CD4-positive, CD25-positive, alpha-beta regulatory T cell (primary cell): ENCODE data around the gene MGST3. TPM values are rescaled to one million over a fixed set of nuclear protein-coding genes. Genes with fewer than 3 reads are reported as not detected.
"Not testable (repeated sequence)": the region's sequence is repeated elsewhere in the genome, so short reads cannot be mapped to it uniquely, and the experiment has no call there.

ENCODE experiments used
- ATAC-seq, 2 donors: fragments of 150-1000 bp; cut with Tn5 transposase; one replicate each; pipeline ENCODE4 v1.10.0; 2021; ENCODE audit warnings: low read depth in 2 of 2, moderate number of reproducible peaks in 2 of 2, moderate library complexity in 1 of 2
- DNase-seq, 3 donors: peaks; one replicate each; pipeline versions ENCODE4 v3.0.0 to v3.0.0-alpha.2; 2012 to 2022; ENCODE audit warnings: mixed read lengths in 1 of 3
- H3K27ac ChIP-seq: one replicate; pipeline ENCODE4 v1.7.0; 2013; ENCODE audit warnings: mild to moderate bottlenecking, low read length; ENCODE audit not compliant: insufficient read depth, poor library complexity, severe bottlenecking
- H3K27me3 ChIP-seq: one replicate; pipeline ENCODE4 v1.7.0; 2013; ENCODE audit warnings: low read length; ENCODE audit not compliant: control insufficient read depth, insufficient read depth
- H3K36me3 ChIP-seq: one replicate; pipeline ENCODE4 v1.7.0; 2013; ENCODE audit warnings: mild to moderate bottlenecking, low read length, moderate library complexity; ENCODE audit not compliant: control insufficient read depth, insufficient read depth
- H3K4me1 ChIP-seq: 2 replicates; pipeline ENCODE4 v1.7.0; 2013; ENCODE audit warnings: mild to moderate bottlenecking, low read length; ENCODE audit not compliant: insufficient read depth, control insufficient read depth, poor library complexity, severe bottlenecking
- H3K4me3 ChIP-seq: one replicate; pipeline ENCODE4 v1.7.0; 2013; ENCODE audit warnings: low read depth, mild to moderate bottlenecking, low read length, moderate library complexity
- H3K9me3 ChIP-seq, 2 experiments: 1 replicate in 1 of 2; 2 replicates in 1 of 2; pipeline ENCODE4 v1.7.0; 2013; ENCODE audit warnings: low read length in 2 of 2, mild to moderate bottlenecking in 1 of 2, moderate library complexity in 1 of 2; ENCODE audit not compliant: control insufficient read depth in 2 of 2
- H3K27ac Mint-ChIP-seq, 3 donors: one replicate each; pipeline ENCODE4 v1.8.0; 2020 to 2022; ENCODE audit warnings: mild to moderate bottlenecking in 3 of 3, mixed read lengths in 3 of 3, moderate library complexity in 2 of 3
- H3K27me3 Mint-ChIP-seq: one replicate; pipeline ENCODE4 v1.8.0; 2022; ENCODE audit warnings: mild to moderate bottlenecking, mixed read lengths
- H3K36me3 Mint-ChIP-seq: one replicate; pipeline ENCODE4 v1.8.0; 2020; ENCODE audit warnings: mixed read lengths
- H3K4me1 Mint-ChIP-seq, 4 donors: one replicate each; pipeline ENCODE4 v1.8.0; 2020 to 2022; ENCODE audit warnings: mixed read lengths in 4 of 4, mild to moderate bottlenecking in 1 of 4
- H3K4me3 Mint-ChIP-seq, 4 donors: one replicate each; pipeline ENCODE4 v1.8.0; 2020 to 2022; ENCODE audit warnings: mild to moderate bottlenecking in 4 of 4, mixed read lengths in 4 of 4, moderate library complexity in 3 of 4
- H3K9me3 Mint-ChIP-seq, 7 donors: one replicate each; pipeline ENCODE4 v1.8.0; 2020 to 2022; ENCODE audit warnings: mixed read lengths in 7 of 7, mild to moderate bottlenecking in 3 of 7, moderate library complexity in 2 of 7
- polyA plus RNA-seq, 4 donors: library from polyadenylated mRNA; unstranded; fragments of 300-500 nt; fragmentation: Illumina TruSeq; gene quantifications; one replicate each; pipeline ENCODE4 v1.2.3, GENCODE V29; 2021
- total RNA-seq: library from RNA; stranded (reverse); gene quantifications from one replicate; pipeline ENCODE4 v1.2.3, GENCODE V29; 2022

MGST3 gene
- total and polyA plus RNA-seq, 5 donors from 2014 or later, result 37.1 to 190 (median 146) TPM

DNA sequence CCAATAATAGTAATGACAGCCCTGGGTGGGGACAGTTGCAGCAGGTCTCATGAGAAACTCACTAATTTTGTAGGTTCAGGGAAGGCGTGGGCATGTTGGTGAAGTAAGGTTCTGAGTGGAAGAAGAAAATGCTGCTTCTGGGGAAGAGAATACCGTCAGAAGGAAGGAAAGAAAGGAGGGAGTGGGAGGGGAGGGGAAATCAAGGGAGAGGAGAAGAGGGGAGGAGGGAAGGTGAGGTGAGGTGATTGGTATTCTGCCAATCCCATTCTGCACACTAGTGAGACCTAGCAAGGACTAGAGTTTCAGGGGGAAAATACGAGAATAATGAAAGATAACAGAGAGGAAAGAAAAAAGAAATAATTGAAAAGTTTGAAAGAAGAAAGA lies 32.4 kb upstream of the MGST3 start:
- Mint-ChIP-seq H3K4me1 (peaks cover 9 to 25% (median 17%) of the 10 kb centered on the region in 4 donors), H3K36me3 (no peaks in the 10 kb centered on the region), H3K27me3 (peaks cover 41% of the 10 kb centered on the region), H3K9me3 (peaks cover 0 to 1% (median 0%) of the 10 kb centered on the region in 7 donors), H3K27ac (peak overlapping the region; percentile 79 to 87 (median 87)), H3K4me3 (peak overlapping the region; percentile 88 to 96 (median 92))
- ATAC-seq, result no peak
- Histone ChIP-seq H3K36me3 (no peaks in the 10 kb centered on the region), H3K27me3 (peaks cover 24% of the 10 kb centered on the region), H3K4me1 (peaks cover 16% of the 10 kb centered on the region), H3K27ac (no peak overlapping the region), H3K9me3 (no peaks in the 10 kb centered on the region), H3K4me3 (peak overlapping the region; percentile 85)
- no peak for DNase-seq

GRCh38 chr1:165600793-165601192 lies 30.2 kb upstream of the MGST3 start:
- H3K27me3 Mint-ChIP-seq, result peaks cover 35% of the 10 kb centered on the region
- Histone ChIP-seq H3K27me3 (peaks cover 7% of the 10 kb centered on the region), H3K27ac (no peak overlapping the region), H3K36me3 (no peaks in the 10 kb centered on the region), H3K4me3 (no peak overlapping the region), H3K9me3 (no peaks in the 10 kb centered on the region), H3K4me1 (peaks cover 16% of the 10 kb centered on the region)
- H3K27ac Mint-ChIP-seq, result no peak overlapping the region
- DNase-seq (no peak), ATAC-seq (no peak)
- peak overlapping the region in 1 of 4 donors; percentile 6 for H3K4me3 Mint-ChIP-seq
- no peaks in the 10 kb centered on the region for H3K36me3 Mint-ChIP-seq
- peaks cover 9 to 25% (median 17%) of the 10 kb centered on the region in 4 donors for H3K4me1 Mint-ChIP-seq
- H3K9me3 Mint-ChIP-seq, result peaks cover 0 to 1% (median 0%) of the 10 kb centered on the region in 7 donors

GRCh38 chr1:165603810-165604209 lies 27.2 kb upstream of the MGST3 start:
- DNase-seq (no peak), ATAC-seq (no peak)
- Histone ChIP-seq H3K9me3 (no peaks in the 10 kb centered on the region), H3K4me3 (no peak overlapping the region), H3K4me1 (no peaks in the 10 kb centered on the region), H3K27me3 (no peaks in the 10 kb centered on the region), H3K36me3 (no peaks in the 10 kb centered on the region), H3K27ac (no peak overlapping the region)
- no peak overlapping the region for H3K27ac Mint-ChIP-seq
- H3K4me1 Mint-ChIP-seq, result peaks cover 0 to 8% (median 2%) of the 10 kb centered on the region in 4 donors
- no peak overlapping the region for H3K4me3 Mint-ChIP-seq
- H3K9me3 Mint-ChIP-seq, result no peaks in the 10 kb centered on the region
- peaks cover 28% of the 10 kb centered on the region for H3K27me3 Mint-ChIP-seq
- no peaks in the 10 kb centered on the region for H3K36me3 Mint-ChIP-seq

GRCh38 chr1:165605246-165605645 lies 25.8 kb upstream of the MGST3 start:
- no peaks in the 10 kb centered on the region for H3K36me3 ChIP-seq
- no peak for ATAC-seq
- no peak overlapping the region for H3K4me3 ChIP-seq
- Mint-ChIP-seq H3K4me3 (no peak overlapping the region), H3K27me3 (peaks cover 32% of the 10 kb centered on the region), H3K9me3 (no peaks in the 10 kb centered on the region), H3K4me1 (peaks cover 0 to 4% (median 2%) of the 10 kb centered on the region in 4 donors), H3K36me3 (no peaks in the 10 kb centered on the region), H3K27ac (no peak overlapping the region)
- no peaks in the 10 kb centered on the region for H3K9me3 ChIP-seq
- DNase-seq, result no peak
- no peak overlapping the region for H3K27ac ChIP-seq
- H3K4me1 ChIP-seq, result no peaks in the 10 kb centered on the region
- no peaks in the 10 kb centered on the region for H3K27me3 ChIP-seq

DNA sequence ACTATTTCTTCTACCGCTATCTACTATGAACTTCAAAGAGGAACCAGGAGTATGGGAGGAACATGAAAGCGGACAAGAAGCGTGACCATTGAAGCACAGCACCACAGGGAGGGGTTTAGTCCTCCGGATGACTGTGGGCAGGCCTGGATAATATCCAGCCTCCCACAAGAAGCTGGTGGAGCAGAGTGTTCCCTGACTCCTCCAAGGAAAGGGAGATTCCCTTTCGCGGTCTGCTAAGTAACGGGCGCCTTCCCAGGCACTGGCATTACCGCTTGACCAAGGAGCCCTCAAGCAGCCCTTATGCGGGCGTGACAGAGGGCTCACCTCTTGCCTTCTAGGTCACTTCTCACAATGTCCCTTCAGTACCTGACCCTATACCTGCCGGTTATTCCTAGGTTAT lies 24.4 kb upstream of the MGST3 start:
- not testable (repeated sequence) for DNase-seq, H3K9me3 Mint-ChIP-seq, H3K9me3 ChIP-seq, H3K4me1 Mint-ChIP-seq, ATAC-seq, H3K36me3 Mint-ChIP-seq, H3K4me3 Mint-ChIP-seq, H3K36me3 ChIP-seq, H3K4me3 ChIP-seq, H3K4me1 ChIP-seq, H3K27ac ChIP-seq, H3K27me3 ChIP-seq, H3K27ac Mint-ChIP-seq
- peaks cover 36% of the 10 kb centered on the region for H3K27me3 Mint-ChIP-seq

- Histone ChIP-seq H3K36me3 (no peaks in the 10 kb centered on the region), H3K4me3 (no peak overlapping the region), H3K4me1 (no peaks in the 10 kb centered on the region), H3K27me3 (peaks cover 6% of the 10 kb centered on the region), H3K9me3 (peaks cover 0 to 6% of the 10 kb centered on the region in 2 experiments), H3K27ac (no peak overlapping the region)
- no peaks in the 10 kb centered on the region for H3K4me1 Mint-ChIP-seq
- DNase-seq (no peak), ATAC-seq (no peak)
- no peaks in the 10 kb centered on the region for H3K36me3 Mint-ChIP-seq
- no peak overlapping the region for H3K27ac Mint-ChIP-seq
- H3K9me3 Mint-ChIP-seq, result peaks cover 0 to 12% (median 0%) of the 10 kb centered on the region in 7 donors
- no peak overlapping the region for H3K4me3 Mint-ChIP-seq
- H3K27me3 Mint-ChIP-seq, result peaks cover 45% of the 10 kb centered on the region
Observed at GRCh38 chr1:165610866-165611265, 20.2 kb upstream of the MGST3 start.

DNA sequence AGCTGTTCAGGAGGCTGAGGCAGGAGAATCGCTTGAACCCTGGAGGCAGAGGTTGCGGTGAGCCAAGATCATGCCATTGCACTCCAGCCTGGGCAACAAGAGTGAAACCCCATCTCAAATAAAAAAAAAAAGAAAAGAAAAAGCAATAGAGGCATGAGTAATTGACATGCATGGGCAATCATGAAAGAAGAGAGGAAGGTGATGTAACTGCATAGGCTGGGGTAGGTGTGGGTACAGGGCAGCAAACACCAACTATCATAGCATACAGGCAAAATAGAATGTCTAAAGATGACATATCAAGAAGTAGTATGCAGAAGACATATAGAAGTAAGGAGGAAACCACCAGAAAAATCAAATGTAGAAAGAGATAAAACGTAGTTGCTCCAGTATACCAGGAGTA lies 19.0 kb upstream of the MGST3 start:
- peaks cover 53% of the 10 kb centered on the region for H3K27me3 Mint-ChIP-seq
- no peaks in the 10 kb centered on the region for H3K36me3 ChIP-seq
- no peak for DNase-seq
- peaks cover 0 to 6% of the 10 kb centered on the region in 2 experiments for H3K9me3 ChIP-seq
- no peak overlapping the region for H3K4me3 Mint-ChIP-seq
- no peak overlapping the region for H3K27ac Mint-ChIP-seq
- H3K4me1 Mint-ChIP-seq, result no peaks in the 10 kb centered on the region
- H3K27me3 ChIP-seq, result peaks cover 6% of the 10 kb centered on the region
- no peaks in the 10 kb centered on the region for H3K4me1 ChIP-seq
- H3K36me3 Mint-ChIP-seq, result no peaks in the 10 kb centered on the region
- ATAC-seq, result no peak
- no peak overlapping the region for H3K27ac ChIP-seq
- no peak overlapping the region for H3K4me3 ChIP-seq
- peaks cover 0 to 12% (median 0%) of the 10 kb centered on the region in 7 donors for H3K9me3 Mint-ChIP-seq

- no peak overlapping the region for H3K4me3 ChIP-seq
- ATAC-seq, result no peak
- no peaks in the 10 kb centered on the region for H3K36me3 ChIP-seq
- no peaks in the 10 kb centered on the region for H3K4me1 Mint-ChIP-seq
- H3K27ac Mint-ChIP-seq, result no peak overlapping the region
- no peaks in the 10 kb centered on the region for H3K36me3 Mint-ChIP-seq
- H3K27ac ChIP-seq, result no peak overlapping the region
- H3K9me3 Mint-ChIP-seq, result peaks cover 0 to 12% (median 1%) of the 10 kb centered on the region in 7 donors
- H3K4me3 Mint-ChIP-seq, result no peak overlapping the region
- H3K27me3 ChIP-seq, result peaks cover 24% of the 10 kb centered on the region
- H3K9me3 ChIP-seq, result peaks cover 0 to 6% of the 10 kb centered on the region in 2 experiments
- H3K4me1 ChIP-seq, result no peaks in the 10 kb centered on the region
- no peak for DNase-seq
- H3K27me3 Mint-ChIP-seq, result peaks cover 59% of the 10 kb centered on the region
Observed at GRCh38 chr1:165616054-165616612, 14.9 kb upstream of the MGST3 start.
